ENCODE data around the gene DMAC2L. TPM values are rescaled to one million over a fixed set of nuclear protein-coding genes. Genes with fewer than 3 reads are reported as not detected.

The DMAC2L gene, protein sequence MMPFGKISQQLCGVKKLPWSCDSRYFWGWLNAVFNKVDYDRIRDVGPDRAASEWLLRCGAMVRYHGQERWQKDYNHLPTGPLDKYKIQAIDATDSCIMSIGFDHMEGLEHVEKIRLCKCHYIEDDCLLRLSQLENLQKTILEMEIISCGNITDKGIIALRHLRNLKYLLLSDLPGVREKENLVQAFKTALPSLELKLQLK
- 9.5 and 9.9 TPM in 2 replicates for total RNA-seq

DNA sequence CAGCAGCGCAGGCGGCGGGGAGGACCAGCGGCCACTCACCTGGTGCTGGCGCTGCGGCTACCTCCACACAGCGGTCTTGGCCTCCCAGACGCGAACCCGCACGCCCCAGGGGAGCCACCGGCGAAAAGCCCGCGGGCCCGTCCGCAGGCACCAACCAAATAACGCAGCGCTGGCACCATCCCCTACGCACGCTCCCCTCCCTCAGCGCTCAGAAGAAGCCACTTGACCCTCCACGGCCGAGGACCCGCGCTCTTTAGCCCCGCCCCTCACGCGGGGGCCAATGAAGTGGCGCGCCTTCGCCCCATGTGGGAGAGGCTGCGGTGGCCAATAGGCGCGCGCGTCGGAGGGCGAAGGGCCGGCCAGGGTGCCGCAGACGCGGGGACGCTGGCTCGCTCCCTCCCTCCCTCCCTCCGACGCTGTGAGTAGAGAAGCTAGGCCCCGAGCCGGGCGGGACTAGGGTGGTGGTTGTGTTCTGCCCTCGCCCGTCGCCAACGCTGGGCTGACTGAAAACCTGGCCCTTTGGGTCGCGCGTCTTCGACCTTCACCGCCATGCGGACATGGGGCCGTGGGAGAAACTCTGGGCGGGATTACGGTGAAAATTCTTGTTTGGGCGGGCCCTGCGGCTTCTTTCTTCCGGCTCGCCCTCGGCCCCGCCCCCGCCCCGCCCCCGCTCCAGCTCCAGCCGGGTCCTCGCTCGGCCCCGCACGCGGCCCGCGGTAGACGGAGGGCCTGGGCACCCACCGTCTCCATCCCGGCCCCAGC, at the start of gene DMAC2L, which contains the start of gene L2HGDH:
Gene DMAC2L, plus strand, starts transcription at position 353 of the 762 bp plus-strand sequence. CDS start 9,164 bp downstream, outside the sequence.
Gene L2HGDH, minus strand, starts transcription at position 258 of the 762 bp plus-strand sequence. Its CDS starts 79 bp downstream, at position 179.

Other genes with a start within 250 kb of the DMAC2L start
- 2.2 and 3.7 TPM in 2 replicates for gene VCPKMT, start 195.8 kb upstream of the DMAC2L start, total RNA-seq
- 34.2 and 34.5 TPM in 2 replicates for gene SOS2, start 80.7 kb upstream of the DMAC2L start, total RNA-seq
- gene L2HGDH, start 95 bp upstream of the DMAC2L start, total RNA-seq = 3.8 and 4.2 TPM in 2 replicates
- 99.4 and 136 TPM in 2 replicates for gene CDKL1, start 84.6 kb downstream of the DMAC2L start, total RNA-seq
- 51.9 and 76.2 TPM in 2 replicates for gene MAP4K5, start 220.2 kb downstream of the DMAC2L start, total RNA-seq
- 0.76 and 1.3 TPM in 2 replicates for gene ATL1, start 247.8 kb downstream of the DMAC2L start, total RNA-seq